ENCODE data around the gene FRAS1.

Gene FRAS1

GRCh38 chr4:78311306-78311705 is 254.2 kb downstream of the FRAS1 start:
- DNase-seq (ENCODE audit: low spot score): no peak
- TF ChIP-seq CTCF (IDR thresholded peaks at IDR 0.05; ENCODE audit: borderline replicate concordance, control extremely low read depth, extremely low read depth, insufficient read depth, missing control alignments): no peak
- in situ Hi-C loops (cut with MboI; ENCODE audit: low sequenced_read_pairs, unreplicated experiment): no loop called here

GRCh38 chr4:78312989-78313753 is 256.0 kb downstream of the FRAS1 start:
- TF ChIP-seq CTCF (IDR thresholded peaks at IDR 0.05; ENCODE audit: borderline replicate concordance, control extremely low read depth, extremely low read depth, insufficient read depth, missing control alignments): no peak
- in situ Hi-C loops (cut with MboI; ENCODE audit: low sequenced_read_pairs, unreplicated experiment): no loop called here

GRCh38 chr4:78313754-78314120 is 256.6 kb downstream of the FRAS1 start:
- in situ Hi-C loops (cut with MboI; ENCODE audit: low sequenced_read_pairs, unreplicated experiment): no loop called here
- TF ChIP-seq CTCF (IDR thresholded peaks at IDR 0.05; ENCODE audit: borderline replicate concordance, control extremely low read depth, extremely low read depth, insufficient read depth, missing control alignments): no peak

More at GRCh38 chr4:78312989-78313753, 256.0 kb downstream of the FRAS1 start:
- DNase-seq (ENCODE audit: low spot score): no peak

GRCh38 chr4:78318126-78318525 is 261.0 kb downstream of the FRAS1 start:
- in situ Hi-C loops (cut with MboI; ENCODE audit: low sequenced_read_pairs, unreplicated experiment): no loop called here
- no peak for DNase-seq (ENCODE audit: low spot score)
- TF ChIP-seq CTCF (IDR thresholded peaks at IDR 0.05; ENCODE audit: borderline replicate concordance, control extremely low read depth, extremely low read depth, insufficient read depth, missing control alignments): no peak

More at GRCh38 chr4:78313754-78314120, 256.6 kb downstream of the FRAS1 start:
- no peak for DNase-seq (ENCODE audit: low spot score)

GRCh38 chr4:78320349-78320935 is 263.3 kb downstream of the FRAS1 start:
- no peak for DNase-seq (ENCODE audit: low spot score)
- no peak for TF ChIP-seq CTCF (IDR thresholded peaks at IDR 0.05; ENCODE audit: borderline replicate concordance, control extremely low read depth, extremely low read depth, insufficient read depth, missing control alignments)
- in situ Hi-C loops (cut with MboI; ENCODE audit: low sequenced_read_pairs, unreplicated experiment): no loop called here

GRCh38 chr4:78322032-78322431 is 264.9 kb downstream of the FRAS1 start:
- no peak for DNase-seq (ENCODE audit: low spot score)
- no peak for TF ChIP-seq CTCF (IDR thresholded peaks at IDR 0.05; ENCODE audit: borderline replicate concordance, control extremely low read depth, extremely low read depth, insufficient read depth, missing control alignments)
- in situ Hi-C loops (cut with MboI; ENCODE audit: low sequenced_read_pairs, unreplicated experiment): no loop called here

All from GM13976 (cell line).